ENCODE results near the gene RXRG. TPM values are rescaled to one million over a fixed set of nuclear protein-coding genes. Genes with fewer than 3 reads are reported as not detected.
A peak's percentile ranks its signal among the peaks of the same experiment; 100 is the strongest.

The RXRG gene
- total RNA-seq, 1 experiment from 2014 or later: not detected

GRCh38 chr1:165367375-165367993, 77.4 kb downstream of the RXRG start:
- Histone ChIP-seq H4K20me1 (ENCODE audit: low read length) (no peaks in the 10 kb centered on the region), H3K9me3 (ENCODE audit: low read length) (no peaks in the 10 kb centered on the region), H3K9ac (ENCODE audit: low read length) (no peak overlapping the region), H3K4me2 (ENCODE audit: low read length) (no peak overlapping the region), H2AFZ (ENCODE audit: low read length) (no peak overlapping the region), H3K79me2 (ENCODE audit: low read length) (no peaks in the 10 kb centered on the region), H3F3A (ENCODE audit: low read length, unreplicated experiment) (no peaks in the 10 kb centered on the region), H3K9me2 (replicated peaks; ENCODE audit: low read length) (no peaks in the 10 kb centered on the region), H3K4me1 (ENCODE audit: insufficient read depth, low read length) (peaks cover 16% of the 10 kb centered on the region), H3K4me3 (ENCODE audit: low read length) (no peak overlapping the region), H3K27ac (ENCODE audit: low read length) (no peak overlapping the region), H3K36me3 (ENCODE audit: low read depth, low read length) (no peaks in the 10 kb centered on the region), H3K27me3 (ENCODE audit: low read length) (no peaks in the 10 kb centered on the region)
- no peak for TF ChIP-seq EZH2phosphoT487 (IDR thresholded peaks at IDR 0.05; ENCODE audit: borderline replicate concordance, low read length)
- no peak for TF ChIP-seq EZH2 (IDR thresholded peaks at IDR 0.05; ENCODE audit: low read length, unreplicated experiment)
- peak; percentile 98 for TF ChIP-seq CTCF (conservative IDR thresholded peaks at IDR 0.05; ENCODE audit: low read depth, low read length)
- peak; percentile 64 for ATAC-seq
- intact Hi-C loops (cut with micrococcal nuclease): loop anchor here (10.0 kb wide), 1 partner anchor 253 kb away; no protein-coding TSS in a partner anchor
- ChIA-PET CTCF (interaction anchor here (0.6 to 2.9 kb wide), 4 partner anchors 8 to 238 kb away, joined by 3 to 7 read pairs (median 4); no protein-coding TSS in a partner anchor), POLR2A (ENCODE audit: unreplicated experiment) (no interaction called here)
- DNase-seq: peak; percentile 94
- no TSS peak for BruUV-seq (replicated peaks)

GRCh38 chr1:165365341-165365740, 79.6 kb downstream of the RXRG start:
- Histone ChIP-seq H3K9ac (ENCODE audit: low read length) (no peak overlapping the region), H3K9me3 (ENCODE audit: low read length) (no peaks in the 10 kb centered on the region), H3K9me2 (replicated peaks; ENCODE audit: low read length) (no peaks in the 10 kb centered on the region), H3K4me1 (ENCODE audit: insufficient read depth, low read length) (peaks cover 16% of the 10 kb centered on the region), H2AFZ (ENCODE audit: low read length) (no peak overlapping the region), H3K79me2 (ENCODE audit: low read length) (no peaks in the 10 kb centered on the region), H4K20me1 (ENCODE audit: low read length) (no peaks in the 10 kb centered on the region), H3K27me3 (ENCODE audit: low read length) (no peaks in the 10 kb centered on the region), H3K27ac (ENCODE audit: low read length) (0 out of 2 replicates have a peak overlapping the region, but pooled peaks have one; percentile 11), H3K4me2 (ENCODE audit: low read length) (peak overlapping the region; percentile 44), H3K36me3 (ENCODE audit: low read depth, low read length) (no peaks in the 10 kb centered on the region), H3F3A (ENCODE audit: low read length, unreplicated experiment) (no peaks in the 10 kb centered on the region), H3K4me3 (ENCODE audit: low read length) (no peak overlapping the region)
- BruUV-seq (replicated peaks): no TSS peak
- intact Hi-C loops (cut with micrococcal nuclease): loop anchor here (10.0 kb wide), 1 partner anchor 251 kb away; no protein-coding TSS in a partner anchor
- TF ChIP-seq CTCF (conservative IDR thresholded peaks at IDR 0.05; ENCODE audit: low read depth, low read length) (no peak), EZH2phosphoT487 (IDR thresholded peaks at IDR 0.05; ENCODE audit: borderline replicate concordance, low read length) (no peak), EZH2 (IDR thresholded peaks at IDR 0.05; ENCODE audit: low read length, unreplicated experiment) (no peak)
- ATAC-seq (peak; percentile 30; the same call in 1 of the 2 replicates), DNase-seq (peak; percentile 52)
- CTCF ChIA-PET: no interaction called here
- POLR2A ChIA-PET (ENCODE audit: unreplicated experiment): no interaction called here

- POLR2A ChIA-PET (ENCODE audit: unreplicated experiment): no interaction called here
- peak; percentile 69 for DNase-seq
- H3K9ac ChIP-seq (ENCODE audit: low read length): no peak overlapping the region
- peak; percentile 63 for ATAC-seq
- H3K27ac ChIP-seq (ENCODE audit: low read length): peak overlapping the region; percentile 11; the same call in 1 of the 2 replicates
- no TSS peak for BruUV-seq (replicated peaks)
- CTCF ChIA-PET: interaction anchor here (0.5 to 0.7 kb wide), 2 partner anchors 49 to 235 kb away, joined by 3 read pairs; no protein-coding TSS in a partner anchor
- no peaks in the 10 kb centered on the region for H3K79me2 ChIP-seq (ENCODE audit: low read length)
- H3K9me2 ChIP-seq (replicated peaks; ENCODE audit: low read length): no peaks in the 10 kb centered on the region
- intact Hi-C loops (cut with micrococcal nuclease): loop anchor here (10.0 kb wide), 1 partner anchor 250 kb away; no protein-coding TSS in a partner anchor
- no peak overlapping the region for H2AFZ ChIP-seq (ENCODE audit: low read length)
- no peaks in the 10 kb centered on the region for H3K27me3 ChIP-seq (ENCODE audit: low read length)
- H3K4me3 ChIP-seq (ENCODE audit: low read length): no peak overlapping the region
- TF ChIP-seq CTCF (conservative IDR thresholded peaks at IDR 0.05; ENCODE audit: low read depth, low read length) (no peak), EZH2phosphoT487 (IDR thresholded peaks at IDR 0.05; ENCODE audit: borderline replicate concordance, low read length) (no peak), EZH2 (IDR thresholded peaks at IDR 0.05; ENCODE audit: low read length, unreplicated experiment) (no peak)
- H3K4me2 ChIP-seq (ENCODE audit: low read length): peak overlapping the region; percentile 44
- H3K36me3 ChIP-seq (ENCODE audit: low read depth, low read length): no peaks in the 10 kb centered on the region
- H3K4me1 ChIP-seq (ENCODE audit: insufficient read depth, low read length): peaks cover 16% of the 10 kb centered on the region
- H3K9me3 ChIP-seq (ENCODE audit: low read length): no peaks in the 10 kb centered on the region
- H4K20me1 ChIP-seq (ENCODE audit: low read length): no peaks in the 10 kb centered on the region
- no peaks in the 10 kb centered on the region for H3F3A ChIP-seq (ENCODE audit: low read length, unreplicated experiment)
Observed at GRCh38 chr1:165364568-165365133, 80.3 kb downstream of the RXRG start.
